NCI-H146 (cell line): ENCODE data around the gene GALNTL6.

ENCODE experiments used
- DNase-seq: peaks from one replicate; lab custom pipeline; 2025; lab: John Stamatoyannopoulos, UW

Gene GALNTL6

DNA sequence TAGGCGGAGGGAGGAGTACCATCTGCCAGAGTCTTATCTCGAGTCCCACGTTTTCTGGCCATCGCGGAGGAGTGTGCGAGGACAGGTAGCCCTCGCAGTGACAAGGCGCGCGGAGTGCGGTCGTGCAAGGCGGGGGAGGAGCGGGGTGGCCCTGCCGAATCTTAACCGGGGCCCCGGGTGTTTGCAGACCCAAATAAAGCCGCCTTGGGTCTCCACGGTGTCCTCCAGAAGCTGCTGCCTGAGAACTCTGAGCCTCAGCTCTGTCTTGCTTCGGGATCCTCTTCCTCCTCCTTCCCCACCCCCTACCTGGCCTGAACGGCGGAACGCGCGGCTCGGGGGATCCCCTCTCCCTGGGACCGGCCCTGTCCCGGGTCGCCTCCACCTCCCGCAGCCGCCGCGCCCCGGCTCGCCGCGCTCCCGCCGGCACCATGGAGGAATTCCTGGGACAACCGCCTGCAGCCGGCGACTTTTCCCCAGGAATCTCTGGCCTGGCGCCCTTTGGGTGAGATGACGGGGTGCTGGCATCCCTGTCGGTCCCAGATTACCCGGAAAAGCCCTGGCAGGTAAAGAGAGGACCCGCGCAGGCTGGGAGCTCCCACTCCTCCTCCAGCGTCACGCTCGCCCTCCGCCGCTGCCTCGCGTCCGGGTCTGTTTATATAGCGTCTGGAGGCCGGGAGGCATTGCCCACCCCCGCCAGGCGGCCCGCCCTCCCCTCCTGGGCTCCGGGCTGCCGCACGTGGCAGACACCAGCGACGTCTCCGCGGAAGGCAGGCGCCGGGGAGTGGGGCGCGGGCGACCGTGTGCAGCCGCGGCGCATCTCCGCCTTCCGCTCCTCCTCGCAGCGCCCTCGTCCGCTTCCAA lies at the start of gene GALNTL6:
Gene GALNTL6, plus strand, starts transcription at position 740 of the 861 bp plus-strand sequence.
- DNase-seq = no peak

DNA sequence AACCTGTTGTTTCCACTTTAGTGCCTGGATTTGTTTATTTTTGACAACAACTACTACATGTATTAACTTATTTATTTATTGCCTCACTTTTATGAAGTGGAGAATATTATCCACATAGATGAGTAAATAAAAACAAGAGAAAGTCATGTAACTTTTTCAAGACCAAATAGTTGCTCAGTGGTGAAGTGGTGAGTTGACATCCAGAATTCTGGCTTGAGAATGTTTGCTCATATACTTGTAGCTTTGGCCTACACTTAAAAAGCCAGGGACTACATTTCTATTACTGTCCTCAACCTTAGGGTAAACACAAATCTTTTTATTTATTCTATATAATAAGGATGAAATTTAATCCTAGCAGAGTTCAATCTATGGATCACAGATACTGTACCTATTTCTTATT lies 47.7 kb upstream of the GALNTL6 start:
- DNase-seq = no peak

DNA sequence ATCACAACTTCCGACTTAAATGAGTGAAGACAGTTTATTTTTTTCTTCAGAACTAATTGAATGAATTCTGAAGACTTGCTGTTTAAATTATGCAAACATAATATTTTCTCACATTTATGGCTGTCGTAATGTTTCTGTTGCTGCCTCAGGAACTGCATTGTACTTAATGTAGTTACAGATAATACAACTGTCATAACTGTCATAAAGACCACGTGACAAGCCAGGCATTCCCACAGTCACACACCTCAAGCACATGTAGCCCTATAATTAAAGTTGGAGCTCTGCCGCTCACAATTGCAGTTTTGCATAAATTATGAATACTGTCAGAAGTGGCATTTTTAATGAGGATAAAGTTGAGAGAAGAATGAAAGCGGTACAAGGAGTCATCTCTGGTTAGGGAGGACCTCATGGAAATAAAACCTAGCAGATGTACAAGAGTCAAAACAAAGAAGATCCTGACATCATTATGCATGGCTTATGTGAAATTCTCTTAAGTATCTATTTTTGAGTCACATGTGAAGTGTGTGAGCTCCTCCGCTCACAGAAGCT lies 38.5 kb upstream of the GALNTL6 start:
- no peak for DNase-seq

DNA sequence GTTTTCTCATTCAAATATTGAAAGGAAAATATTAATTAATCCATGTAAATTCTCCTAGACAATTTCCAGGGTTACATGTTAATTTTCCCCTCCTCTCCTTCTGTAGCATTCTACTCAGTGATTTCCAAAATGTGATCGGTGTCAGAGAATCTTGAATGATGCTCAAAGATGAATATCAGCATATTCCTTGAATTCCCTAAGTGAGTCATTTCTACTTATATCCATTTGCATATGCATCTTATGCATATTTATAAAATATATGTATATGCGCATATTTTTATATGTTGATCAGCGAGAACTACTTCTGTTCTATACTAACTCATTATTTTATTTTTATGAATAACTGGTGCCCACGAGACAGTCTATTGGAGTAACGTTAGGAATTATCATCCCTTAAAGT lies 33.9 kb upstream of the GALNTL6 start:
- no peak for DNase-seq

DNA sequence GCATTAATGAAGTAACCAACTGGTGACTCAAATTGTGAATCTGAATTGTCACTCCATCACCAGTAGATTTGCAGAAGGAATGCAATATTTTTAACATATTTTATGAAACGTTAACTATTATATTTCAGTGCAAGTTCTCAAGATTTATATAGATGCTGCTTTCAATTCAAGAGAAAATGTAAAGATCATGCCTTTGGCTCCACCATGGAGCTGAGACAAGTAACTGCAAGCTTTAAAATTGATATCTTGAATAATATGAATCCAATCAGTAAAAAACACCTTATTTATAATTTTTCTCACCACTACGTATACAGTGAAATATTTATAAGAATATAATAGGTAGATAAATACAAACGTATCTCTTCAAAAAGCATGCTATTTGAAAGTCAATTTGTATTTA lies 27.8 kb upstream of the GALNTL6 start:
- DNase-seq = peak; percentile 0

DNA sequence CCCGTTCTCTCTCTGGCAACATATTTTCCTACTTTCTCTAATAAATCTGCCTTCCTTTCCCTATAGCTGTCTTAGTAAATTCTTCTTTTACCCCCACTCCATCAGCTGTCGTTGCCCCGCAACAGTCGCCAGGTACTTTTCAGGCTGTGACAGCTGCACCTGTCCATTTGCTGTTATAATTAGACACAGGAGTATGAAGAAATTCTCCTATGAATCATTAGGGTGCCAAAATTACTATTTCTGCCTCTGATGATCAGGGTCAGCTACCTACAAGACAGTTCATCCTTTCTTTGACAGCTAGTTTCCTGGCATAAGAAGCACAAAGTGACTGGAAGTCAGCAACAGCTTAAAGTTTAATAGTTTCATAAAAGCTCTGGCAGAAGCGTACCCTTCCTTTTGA lies 19.5 kb upstream of the GALNTL6 start:
- peak; percentile 28 for DNase-seq

DNA sequence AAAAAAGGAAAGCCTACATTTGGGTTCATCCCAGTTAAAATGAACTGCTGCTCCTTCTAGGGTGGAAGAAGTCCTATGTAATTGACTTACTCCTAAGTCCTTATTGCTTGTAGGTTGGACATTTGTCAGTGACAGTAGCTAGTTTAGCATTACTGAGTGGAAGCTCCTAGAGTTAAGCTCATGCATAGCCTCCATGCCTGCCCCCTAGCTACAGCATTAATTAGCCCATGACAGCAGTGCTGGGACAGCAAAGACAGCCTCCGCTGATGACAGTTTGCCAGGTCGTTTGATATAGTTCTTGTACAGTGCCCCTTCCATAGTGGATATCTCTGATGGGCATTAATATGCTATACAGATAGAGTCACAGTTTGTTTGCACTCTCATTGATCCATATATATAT lies 18.7 kb upstream of the GALNTL6 start:
- DNase-seq = no peak

DNA sequence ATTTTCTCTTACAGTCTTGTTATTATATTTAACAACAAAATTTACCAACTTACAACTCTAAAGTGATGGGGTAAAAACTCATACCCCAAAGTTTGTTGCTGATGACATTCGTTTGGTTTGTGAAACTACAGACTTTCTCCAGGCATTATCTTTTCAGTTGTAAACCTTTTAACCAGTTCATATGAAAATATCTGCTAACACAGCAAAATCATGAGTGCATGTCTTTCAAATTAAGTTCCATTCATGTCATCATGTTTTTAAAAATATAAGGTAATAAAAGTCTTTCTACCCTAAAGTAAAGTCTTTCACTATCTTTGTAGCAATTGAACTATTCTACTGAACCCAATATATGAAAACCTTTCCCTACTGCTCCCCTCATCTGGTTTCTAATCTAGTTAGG lies 3.4 kb upstream of the GALNTL6 start:
- no peak for DNase-seq

DNA sequence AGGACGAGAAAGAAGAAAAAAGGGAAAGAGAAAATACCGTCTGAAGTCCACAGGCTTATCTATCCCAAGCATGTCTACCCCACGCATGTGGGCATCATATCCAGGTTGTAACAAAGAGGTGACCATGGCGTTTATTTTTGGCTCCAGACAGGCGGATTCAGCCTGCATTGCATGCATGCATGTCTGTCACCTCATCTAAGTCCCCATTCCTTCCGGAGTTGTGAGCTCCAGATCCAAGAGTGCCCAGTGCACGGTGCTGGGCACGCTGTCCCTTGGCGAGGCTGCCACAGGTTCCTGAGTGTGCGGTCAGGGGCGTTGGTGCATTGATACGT lies 905 bp upstream of the GALNTL6 start:
- DNase-seq = no peak

DNA sequence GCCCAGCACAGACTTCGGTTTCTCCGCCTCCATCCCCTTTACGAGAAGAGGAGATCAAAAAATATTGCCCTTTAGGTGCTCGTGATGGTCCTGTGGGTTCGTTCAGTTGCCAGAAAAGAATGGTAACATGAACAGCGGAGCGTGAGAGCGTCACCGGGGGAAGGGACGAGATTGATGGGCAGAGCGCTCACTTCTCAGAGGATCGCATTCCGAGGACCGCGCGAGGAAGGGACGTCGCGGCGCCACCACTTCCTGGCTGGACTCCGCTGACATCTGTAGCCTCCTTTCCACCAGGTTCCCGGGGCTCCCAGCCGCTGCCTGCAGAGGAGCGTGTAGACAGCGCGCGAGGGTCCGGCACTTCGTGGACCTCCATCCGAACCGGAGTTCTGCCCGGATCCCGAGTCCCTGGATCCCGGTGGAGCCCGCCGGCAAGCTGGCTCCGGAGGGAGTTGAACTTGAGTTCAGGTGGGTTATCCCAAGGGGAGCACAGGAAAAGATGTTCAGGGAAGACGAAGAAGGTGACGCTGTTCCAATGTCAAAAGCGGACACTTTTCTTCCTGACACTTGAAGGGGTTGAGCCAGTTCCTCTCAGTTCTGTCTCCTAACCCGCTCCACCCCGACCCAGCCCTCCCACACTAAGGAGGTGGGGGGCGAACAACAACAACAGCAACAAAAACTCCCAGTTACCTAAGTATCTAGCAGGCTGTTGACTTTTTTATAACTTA lies 484 bp downstream of the GALNTL6 start:
- DNase-seq = no peak

DNA sequence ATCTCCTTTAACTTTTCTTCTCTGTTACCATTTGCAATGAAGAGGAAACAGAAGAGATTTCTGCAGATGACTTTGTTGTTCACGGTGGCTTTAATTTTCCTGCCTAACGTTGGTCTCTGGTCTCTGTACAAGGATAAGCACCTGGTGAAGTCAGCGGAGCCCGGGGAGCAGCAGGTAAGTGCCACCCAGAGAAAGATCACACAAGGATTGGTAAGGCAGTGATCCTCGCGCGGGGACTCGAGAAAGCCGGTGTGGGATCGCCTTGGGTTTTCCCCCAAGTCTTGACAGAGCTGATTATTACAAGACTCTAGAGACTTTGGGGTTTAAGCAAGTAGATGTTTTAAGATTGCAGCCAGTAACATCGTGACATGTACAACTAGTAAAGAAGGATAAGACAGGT lies 1.3 kb downstream of the GALNTL6 start:
- no peak for DNase-seq

DNA sequence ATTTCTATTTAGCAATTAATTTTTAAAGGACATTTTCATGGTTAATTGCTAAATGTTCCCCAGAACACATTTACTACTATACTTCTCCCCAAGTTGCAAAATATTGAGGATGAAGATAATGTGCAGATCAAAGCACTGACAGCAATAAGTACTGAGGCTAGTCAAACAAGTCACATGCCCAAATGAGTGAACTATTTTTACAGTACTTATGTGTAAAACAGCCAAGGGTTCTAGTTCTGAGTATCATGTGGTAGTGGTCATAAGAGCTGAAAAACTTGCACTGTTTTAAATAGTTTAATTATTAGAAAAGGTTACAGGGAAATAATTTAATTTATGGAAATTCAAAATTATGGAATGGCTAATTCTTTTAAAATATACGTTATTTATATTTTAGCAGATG lies 3.8 kb downstream of the GALNTL6 start:
- DNase-seq = no peak

DNA sequence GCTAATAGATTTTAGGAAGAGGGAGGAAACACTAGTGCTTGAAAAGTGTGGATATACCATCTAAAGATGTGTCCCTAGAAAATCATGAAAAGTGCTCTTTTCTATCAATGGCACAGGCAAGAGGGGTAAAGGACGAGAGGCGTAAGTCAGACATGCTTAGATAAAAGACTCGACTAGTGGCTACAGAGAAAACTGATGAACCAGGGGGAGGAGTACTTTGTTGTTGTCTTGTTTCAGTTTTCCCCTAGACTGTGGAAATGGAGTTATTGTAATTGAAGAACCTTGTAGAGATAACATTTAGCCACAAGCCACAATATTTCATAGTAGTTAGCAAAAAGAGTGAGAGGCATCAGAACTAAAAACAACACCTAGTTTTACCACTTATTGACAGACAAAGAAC lies 21.4 kb downstream of the GALNTL6 start:
- no peak for DNase-seq

DNA sequence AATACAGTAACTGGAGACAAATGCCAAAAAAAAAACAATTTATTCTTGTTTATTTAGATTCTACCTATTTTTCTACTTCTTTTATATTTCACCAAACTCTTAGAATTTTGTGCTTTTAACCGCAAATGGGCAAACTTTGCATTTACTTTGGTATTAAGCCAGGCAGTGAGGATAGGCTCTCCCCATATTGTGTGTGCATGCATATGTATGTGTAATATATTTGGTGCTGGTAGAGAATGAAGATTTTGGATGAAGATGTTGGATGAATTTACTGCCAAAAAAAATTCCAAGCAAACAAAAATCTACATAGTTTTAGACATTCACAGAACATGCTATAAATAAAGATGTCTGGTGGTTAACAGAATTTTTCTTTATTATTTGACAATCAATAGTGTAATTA lies 30.3 kb downstream of the GALNTL6 start:
- no peak for DNase-seq

DNA sequence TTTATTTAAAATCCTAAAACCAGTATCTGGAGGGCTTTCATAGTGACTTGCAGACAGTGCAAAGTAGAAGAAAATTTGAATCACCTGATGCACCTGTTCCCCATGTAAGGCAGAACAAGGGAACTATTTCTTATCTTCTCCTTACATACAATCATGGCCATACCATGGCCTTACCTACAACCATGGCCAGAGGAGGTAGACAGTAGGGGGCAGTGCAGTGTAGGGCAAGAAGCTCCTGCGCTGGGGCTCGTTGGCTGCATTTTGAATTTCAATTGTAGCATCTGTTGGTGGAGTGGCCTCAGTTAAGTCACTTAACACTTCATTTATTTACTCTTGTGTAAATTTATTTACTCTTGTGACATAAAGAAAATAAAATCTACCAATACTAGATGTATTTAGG lies 33.0 kb downstream of the GALNTL6 start:
- peak; percentile 74 for DNase-seq

DNA sequence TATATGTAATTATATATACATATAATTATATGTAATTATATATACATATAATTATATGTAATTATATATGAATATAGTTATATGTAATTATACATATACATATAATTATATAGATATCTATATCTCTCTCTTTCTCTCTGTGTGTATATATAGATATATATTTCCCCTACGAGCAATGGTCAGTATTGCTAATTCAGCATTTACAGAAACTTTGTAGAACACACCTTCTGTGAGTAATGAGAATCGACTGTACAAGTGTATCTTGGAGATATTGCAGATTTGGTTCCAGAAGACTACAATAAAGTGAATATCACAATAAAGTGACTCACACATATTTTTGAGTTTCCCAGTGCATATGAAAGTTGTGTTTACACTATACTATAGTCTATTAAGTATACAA lies 33.7 kb downstream of the GALNTL6 start:
- DNase-seq = no peak

DNA sequence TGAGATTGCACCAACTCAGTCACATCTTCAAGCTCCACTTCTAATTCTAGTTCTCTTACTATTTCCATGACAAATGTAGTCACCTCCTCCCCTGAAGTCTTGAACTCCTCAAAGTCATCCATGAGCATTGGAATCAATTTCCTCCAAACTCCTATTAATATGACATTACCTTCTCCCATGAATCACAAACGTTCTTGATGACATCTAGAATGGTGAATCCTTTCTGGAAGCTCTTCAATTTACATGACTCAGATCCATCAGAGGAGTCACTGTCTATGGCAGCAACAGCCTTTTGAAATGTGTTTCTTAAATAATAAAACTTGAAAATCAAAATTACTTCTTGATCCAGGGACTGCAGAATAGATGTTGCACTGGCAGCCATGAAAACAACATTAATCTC lies 34.5 kb downstream of the GALNTL6 start:
- DNase-seq = no peak

DNA sequence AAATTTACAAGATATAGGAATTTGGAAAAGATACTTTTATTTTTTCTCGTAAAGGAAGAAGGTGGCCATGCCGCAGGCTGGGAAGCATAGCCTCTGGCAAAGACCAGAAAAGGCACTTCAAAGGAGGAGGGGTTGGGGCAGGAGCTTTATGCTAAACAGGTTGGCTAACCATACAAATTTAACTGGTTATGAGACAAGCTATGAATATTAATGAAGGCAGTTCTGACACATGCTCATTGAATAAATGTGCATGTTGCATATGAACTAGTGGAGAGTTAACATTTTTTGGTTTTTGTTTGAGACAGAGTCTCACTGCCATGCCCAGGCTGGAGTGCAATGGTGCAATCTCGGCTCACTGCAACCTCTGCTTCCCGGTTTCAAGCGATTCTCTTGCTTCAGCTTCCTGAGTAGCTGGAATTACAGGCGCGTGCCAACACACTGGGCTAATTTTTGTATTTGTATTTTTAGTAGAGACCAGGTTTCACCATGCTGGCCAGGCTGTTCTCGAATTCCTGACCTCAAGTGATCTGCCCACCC lies 36.5 kb downstream of the GALNTL6 start:
- DNase-seq = no peak

DNA sequence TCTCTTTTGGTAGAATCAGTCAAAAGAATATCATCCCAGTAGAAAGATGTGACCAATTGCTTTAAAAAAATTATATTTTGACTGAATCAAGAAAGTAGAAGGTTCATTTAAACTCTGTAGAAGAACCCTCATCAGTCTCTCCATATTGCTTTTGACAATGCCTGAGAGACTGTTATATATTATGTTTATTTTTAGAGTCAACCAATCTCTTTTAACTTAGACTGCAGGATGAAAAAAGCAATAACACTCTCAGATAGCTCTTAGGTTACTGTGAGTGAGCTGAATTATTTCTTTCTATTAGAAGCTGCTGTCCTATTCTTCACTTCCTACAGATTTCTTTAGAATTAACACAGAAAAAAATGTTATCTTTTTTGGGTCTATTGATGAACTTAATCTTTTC lies 38.1 kb downstream of the GALNTL6 start:
- DNase-seq = no peak

DNA sequence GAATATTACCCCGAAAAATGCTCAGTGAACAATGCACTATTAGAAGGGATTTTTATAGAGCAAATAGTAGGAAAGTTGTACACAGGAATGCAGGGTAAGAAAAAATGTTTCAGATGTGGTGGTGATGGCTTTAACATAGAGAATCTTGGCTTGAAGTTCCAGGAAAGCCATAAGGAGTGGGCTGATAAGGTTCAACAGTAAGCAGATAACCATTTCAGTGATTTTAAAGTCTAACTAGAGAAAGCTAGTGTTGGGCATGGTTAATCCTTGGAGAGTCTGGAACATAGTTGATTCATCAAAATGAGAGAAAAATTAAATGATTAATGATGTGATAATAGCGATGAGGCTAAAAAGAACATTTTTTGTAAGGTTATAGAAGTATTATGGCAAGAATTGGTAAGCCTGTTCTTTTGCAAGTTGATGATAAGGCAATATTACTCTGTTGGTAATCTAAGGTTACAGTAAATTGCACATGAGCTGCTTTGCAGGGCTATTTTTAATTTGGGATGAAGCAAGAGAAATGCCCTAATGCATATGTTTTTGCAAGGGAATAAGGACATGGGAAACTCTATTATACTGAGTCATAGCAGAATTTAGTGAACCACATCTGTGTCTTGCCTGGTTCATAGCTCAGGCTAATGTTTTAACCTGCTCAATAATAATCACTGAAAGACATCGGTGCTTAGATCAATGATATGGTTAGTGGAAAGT lies 44.3 kb downstream of the GALNTL6 start:
- no peak for DNase-seq

DNA sequence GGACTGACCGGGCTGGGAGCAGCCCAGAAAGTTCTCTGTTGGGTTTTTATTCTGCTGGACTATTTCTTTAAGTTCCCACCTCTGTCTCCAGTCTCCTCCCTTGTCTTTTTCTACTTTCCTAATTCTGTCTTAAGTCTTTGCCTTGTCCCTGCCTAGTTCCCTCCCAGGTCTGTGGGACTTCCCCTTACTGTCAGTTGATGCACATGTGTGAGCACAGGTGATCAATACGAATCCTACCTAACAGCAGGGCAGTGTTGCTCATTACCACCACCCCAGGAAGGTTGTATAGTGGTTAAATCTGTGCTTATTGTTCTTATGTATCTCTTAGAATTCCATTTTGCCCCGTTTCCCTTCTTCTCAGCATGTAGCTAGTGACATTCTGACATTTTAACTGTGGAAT lies 62.1 kb downstream of the GALNTL6 start:
- DNase-seq = no peak

DNA sequence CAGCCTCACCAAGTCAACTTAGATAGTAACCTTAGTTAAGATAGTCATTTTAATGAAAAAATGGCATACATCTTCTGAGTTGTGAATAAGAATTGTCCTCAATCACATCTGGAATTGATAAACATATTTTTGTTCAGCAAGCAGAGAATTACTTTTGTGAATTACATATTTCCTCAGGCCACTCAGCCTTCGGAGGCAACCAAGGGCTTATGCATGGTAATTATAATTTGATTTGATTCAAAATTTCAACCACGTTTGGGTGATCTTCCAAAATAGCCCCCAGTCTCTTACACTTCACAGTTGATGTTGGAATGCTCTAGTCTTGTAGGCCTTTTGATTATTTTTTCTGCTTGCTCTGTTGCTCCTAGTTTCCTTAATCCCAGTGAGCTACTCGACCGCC lies 63.4 kb downstream of the GALNTL6 start:
- no peak for DNase-seq

DNA sequence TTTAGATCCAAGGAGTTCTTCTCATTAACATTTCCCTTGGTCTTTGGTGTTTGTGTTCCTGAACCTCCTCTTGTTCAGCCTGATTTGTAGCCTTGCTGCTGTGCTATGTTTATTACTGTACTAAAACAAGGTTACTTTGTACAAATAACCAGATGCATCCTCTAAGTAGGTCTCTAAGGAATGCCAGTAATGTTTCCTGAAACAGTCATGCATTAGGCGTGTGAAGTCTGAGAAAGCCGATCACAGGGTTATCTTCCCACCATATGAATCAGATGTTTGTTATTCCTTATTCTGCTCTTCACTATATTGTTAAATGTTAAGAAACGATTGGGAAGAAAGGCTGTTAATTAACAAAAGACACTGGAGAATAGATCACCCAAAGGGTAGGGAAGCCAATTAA lies 66.9 kb downstream of the GALNTL6 start:
- DNase-seq = no peak
